HG03139 (cell line): ENCODE results near the gene SEC14L6.

ENCODE experiments used
- ATAC-seq: cut with Tn5 transposase; IDR thresholded peaks from one replicate; pipeline ENCODE4 v1.9.1; 2021; ENCODE audit not compliant: unreplicated experiment

Gene SEC14L6

GRCh38 chr22:30500628-30501027, 45.9 kb downstream of the SEC14L6 start:
- ATAC-seq: no peak

GRCh38 chr22:30497466-30498150, 48.9 kb downstream of the SEC14L6 start:
- ATAC-seq: no peak

- no peak for ATAC-seq
Observed at GRCh38 chr22:30495041-30495784, 51.3 kb downstream of the SEC14L6 start.

- ATAC-seq: no peak
Observed at GRCh38 chr22:30492144-30492543, 54.4 kb downstream of the SEC14L6 start.

GRCh38 chr22:30491381-30491780, 55.2 kb downstream of the SEC14L6 start:
- no peak for ATAC-seq

- ATAC-seq: no peak
Observed at GRCh38 chr22:30490399-30490798, 56.1 kb downstream of the SEC14L6 start.

GRCh38 chr22:30488121-30488520, 58.4 kb downstream of the SEC14L6 start:
- ATAC-seq: no peak

GRCh38 chr22:30486661-30487115, 59.9 kb downstream of the SEC14L6 start:
- no peak for ATAC-seq

GRCh38 chr22:30486118-30486517, 60.4 kb downstream of the SEC14L6 start:
- ATAC-seq: no peak

GRCh38 chr22:30485362-30485988, 61.1 kb downstream of the SEC14L6 start:
- ATAC-seq: no peak

- no peak for ATAC-seq
Observed at GRCh38 chr22:30483169-30483568, 63.4 kb downstream of the SEC14L6 start.

GRCh38 chr22:30481711-30482110, 64.8 kb downstream of the SEC14L6 start:
- no peak for ATAC-seq

- no peak for ATAC-seq
Observed at GRCh38 chr22:30479981-30480380, 66.6 kb downstream of the SEC14L6 start.

GRCh38 chr22:30474683-30475424, 71.7 kb downstream of the SEC14L6 start:
- no peak for ATAC-seq

GRCh38 chr22:30474121-30474520, 72.4 kb downstream of the SEC14L6 start:
- no peak for ATAC-seq

GRCh38 chr22:30472994-30473720, 73.4 kb downstream of the SEC14L6 start:
- no peak for ATAC-seq
